H1 (cell line): Measurements from ENCODE around the gene CFAP58. TPM values are rescaled to one million over a fixed set of nuclear protein-coding genes. Genes with fewer than 3 reads are reported as not detected.

Experiments
- CTCF ChIA-PET: fragments of 300-600 bp; sonication (Branson Sonifier 250); formaldehyde crosslinking; loops from one replicate; lab custom pipeline; 2021; ENCODE audit not compliant: partially characterized antibody; lab: Charles Lee
- POLR2A ChIA-PET: fragments of 300-600 bp; sonication (Branson Sonifier 250); formaldehyde crosslinking; loops from one replicate; lab custom pipeline; 2021; ENCODE audit warnings: inconsistent platforms; ENCODE audit not compliant: partially characterized antibody; lab: Charles Lee
- DNase-seq, 2 experiments: peaks; one replicate each; pipeline versions ENCODE4 v3.0.0 to v3.0.0-alpha.2; 2010 to 2022; ENCODE audit warnings: low spot score in 2 of 2, low read depth in 1 of 2, mixed read lengths in 1 of 2
- FAIRE-seq: peaks from 2 replicates; lab custom pipeline; 2011; peaks lifted over from hg19 to GRCh38; lab: Jason Lieb, UNC
- H2AFZ ChIP-seq: 2 replicates; pipeline ENCODE4 v1.8.1; 2012; ENCODE audit warnings: low read length, inconsistent platforms
- H2AK5ac ChIP-seq: 2 replicates; pipeline ENCODE4 v1.6.1; 2013; ENCODE audit warnings: low read depth, low read length
- H2BK120ac ChIP-seq: replicated peaks from 2 replicates; pipeline ENCODE3; 2013; ENCODE audit warnings: low read depth, low read length, inconsistent platforms
- H2BK12ac ChIP-seq: 2 replicates; pipeline ENCODE4 v1.6.1; 2013; ENCODE audit warnings: low read depth, low read length
- H2BK15ac ChIP-seq: 2 replicates; pipeline ENCODE4 v1.6.1; 2013; ENCODE audit warnings: low read length
- H2BK20ac ChIP-seq: 2 replicates; pipeline ENCODE4 v1.6.1; 2013; ENCODE audit warnings: low read length
- H2BK5ac ChIP-seq: 2 replicates; pipeline ENCODE4 v1.6.1; 2013; ENCODE audit warnings: low read depth, low read length
- H3K14ac ChIP-seq: 2 replicates; pipeline ENCODE4 v1.6.1; 2013; ENCODE audit warnings: inconsistent platforms; ENCODE audit not compliant: insufficient read length
- H3K18ac ChIP-seq: 2 replicates; pipeline ENCODE4 v1.6.1; 2013; ENCODE audit warnings: low read length; ENCODE audit errors: extremely low read depth
- H3K23ac ChIP-seq: 2 replicates; pipeline ENCODE4 v1.6.1; 2013; ENCODE audit warnings: inconsistent platforms; ENCODE audit not compliant: insufficient read length
- H3K23me2 ChIP-seq: 2 replicates; pipeline ENCODE4 v1.6.1; 2013; ENCODE audit warnings: low read depth, low read length
- H3K27ac ChIP-seq: 2 replicates; pipeline ENCODE4 v1.6.1; 2011; ENCODE audit warnings: low read depth, low read length, inconsistent platforms
- H3K27me3 ChIP-seq, 4 experiments: replicated peaks in 1 of 4; 1 replicate in 1 of 4; 2 replicates in 3 of 4; pipeline versions ENCODE4 v1.6.1 to v1.8.1; 2011 to 2013; ENCODE audit warnings: low read length in 3 of 4, mild to moderate bottlenecking in 3 of 4, inconsistent platforms in 2 of 4, mixed read lengths in 2 of 4, moderate library complexity in 1 of 4; ENCODE audit not compliant: control insufficient read depth in 3 of 4, insufficient read depth in 3 of 4; ENCODE audit errors: extremely low read depth in 1 of 4
- H3K36me3 ChIP-seq, 4 experiments: 2 replicates each; pipeline versions ENCODE4 v1.6.1 to v1.8.1; 2011 to 2013; ENCODE audit warnings: mild to moderate bottlenecking in 4 of 4, low read length in 3 of 4, moderate library complexity in 2 of 4, control low read depth in 1 of 4, inconsistent platforms in 1 of 4; ENCODE audit not compliant: insufficient read depth in 4 of 4, control insufficient read depth in 2 of 4
- H3K4ac ChIP-seq: replicated peaks from 2 replicates; pipeline ENCODE3; 2013; ENCODE audit warnings: low read length, low read depth, mixed read lengths, inconsistent platforms; ENCODE audit not compliant: insufficient read length
- H3K4me1 ChIP-seq, 4 experiments: replicated peaks in 1 of 4; 1 replicate in 1 of 4; 2 replicates in 3 of 4; pipeline versions ENCODE4 v1.6.1 to v1.8.1; 2011 to 2013; ENCODE audit warnings: low read length in 3 of 4, inconsistent platforms in 2 of 4, mixed read lengths in 1 of 4; ENCODE audit not compliant: insufficient read depth in 4 of 4, control insufficient read depth in 3 of 4
- H3K4me2 ChIP-seq, 2 experiments: 2 replicates each; pipeline versions ENCODE4 v1.6.1 to v1.8.1; 2011 to 2013; ENCODE audit warnings: low read depth in 2 of 2, low read length in 2 of 2, control low read depth in 1 of 2, inconsistent platforms in 1 of 2, mild to moderate bottlenecking in 1 of 2; ENCODE audit not compliant: insufficient read depth in 1 of 2
- H3K4me3 ChIP-seq, 4 experiments: fragments of 200-600, 300-600 bp in 1 of 4; sonication (generic), shearing (Covaris generic), sonication (Bioruptor Twin) in 1 of 4; 2 replicates each; pipeline versions ENCODE4 v1.5.1 to v1.8.1; 2011 to 2016; ENCODE audit warnings: low read length in 4 of 4, low read depth in 3 of 4, control low read depth in 2 of 4, inconsistent platforms in 2 of 4, mild to moderate bottlenecking in 2 of 4, mixed read lengths in 1 of 4, moderate library complexity in 1 of 4; ENCODE audit not compliant: insufficient read depth in 2 of 4; ENCODE audit errors: extremely low read depth in 1 of 4
- H3K56ac ChIP-seq: replicated peaks from 2 replicates; pipeline ENCODE3; 2013; ENCODE audit warnings: low read depth, mild to moderate bottlenecking, mixed read lengths, low read length, inconsistent platforms; ENCODE audit not compliant: insufficient read length
- H3K79me1 ChIP-seq: 2 replicates; pipeline ENCODE4 v1.6.1; 2013; ENCODE audit warnings: low read depth, low read length, control low read depth
- H3K79me2 ChIP-seq, 2 experiments: 2 replicates each; pipeline versions ENCODE4 v1.6.1 to v1.8.1; 2012 to 2013; ENCODE audit warnings: low read length in 2 of 2, mild to moderate bottlenecking in 2 of 2, inconsistent platforms in 1 of 2; ENCODE audit not compliant: insufficient read depth in 2 of 2, control insufficient read depth in 1 of 2
- H3K9ac ChIP-seq, 4 experiments: replicated peaks in 1 of 4; 1 replicate in 1 of 4; 2 replicates in 3 of 4; pipeline versions ENCODE4 v1.6.1 to v1.8.1; 2011 to 2013; ENCODE audit warnings: low read depth in 3 of 4, low read length in 3 of 4, control low read depth in 2 of 4, mild to moderate bottlenecking in 2 of 4, moderate library complexity in 2 of 4, inconsistent platforms in 1 of 4; ENCODE audit errors: extremely low read depth in 1 of 4
- H3K9me3 ChIP-seq, 2 experiments: 2 replicates each; pipeline versions ENCODE4 v1.6.1 to v1.8.1; 2012 to 2013; ENCODE audit warnings: mild to moderate bottlenecking in 2 of 2, moderate library complexity in 2 of 2, control low read depth in 1 of 2, inconsistent platforms in 1 of 2, low read depth in 1 of 2, low read length in 1 of 2, mixed read lengths in 1 of 2; ENCODE audit not compliant: insufficient read depth in 2 of 2
- H4K20me1 ChIP-seq, 2 experiments: replicated peaks in 1 of 2; 2 replicates each; pipeline versions ENCODE3 to v1.8.1; 2011 to 2013; ENCODE audit warnings: inconsistent platforms in 2 of 2, low read length in 2 of 2, mild to moderate bottlenecking in 1 of 2; ENCODE audit not compliant: insufficient read depth in 2 of 2, control insufficient read depth in 1 of 2
- H4K5ac ChIP-seq: 2 replicates; pipeline ENCODE4 v1.6.1; 2013; ENCODE audit warnings: low read length, low read depth, mixed read lengths, inconsistent platforms; ENCODE audit not compliant: insufficient read length
- H4K8ac ChIP-seq: 2 replicates; pipeline ENCODE4 v1.8.0; 2013; ENCODE audit warnings: mild to moderate bottlenecking, moderate library complexity, low read length, inconsistent platforms; ENCODE audit not compliant: insufficient read depth; ENCODE audit errors: extremely low read depth
- H4K91ac ChIP-seq: replicated peaks from 2 replicates; pipeline ENCODE3; 2013; ENCODE audit warnings: low read length, mixed read lengths, inconsistent platforms; ENCODE audit not compliant: insufficient read length
- EGR1 ChIP-seq: IDR thresholded peaks from 2 replicates; pipeline ENCODE4 v1.6.1; 2011; ENCODE audit warnings: low read depth, low read length, borderline replicate concordance
- HDAC2 ChIP-seq, 2 experiments: fragments of 300-600 bp in 1 of 2; sonication (generic) in 1 of 2; IDR thresholded peaks; 2 replicates each; pipeline ENCODE4 v1.6.1; 2011 to 2012; ENCODE audit warnings: low read depth in 2 of 2, low read length in 2 of 2, mild to moderate bottlenecking in 2 of 2, moderate library complexity in 2 of 2, borderline replicate concordance in 1 of 2, inconsistent platforms in 1 of 2
- JUN ChIP-seq: IDR thresholded peaks from 2 replicates; pipeline ENCODE4 v1.6.1; 2011; ENCODE audit warnings: low read depth, mild to moderate bottlenecking, improper control_type of control experiment, low read length
- KDM1A ChIP-seq: fragments of 200-600, 300-600 bp; sonication (generic); IDR thresholded peaks from 2 replicates; pipeline ENCODE4 v1.7.1; 2016; ENCODE audit warnings: mild to moderate bottlenecking, low read length, borderline replicate concordance
- NANOG ChIP-seq: IDR thresholded peaks from 2 replicates; pipeline ENCODE4 v1.6.1; 2011; ENCODE audit warnings: low read length, low read depth, mild to moderate bottlenecking, inconsistent platforms; ENCODE audit not compliant: insufficient read depth, poor library complexity, severe bottlenecking
- POLR2A ChIP-seq, 2 experiments: IDR thresholded peaks; 1 replicate in 1 of 2; 2 replicates in 1 of 2; pipeline ENCODE4 v1.6.1; 2011; ENCODE audit warnings: low read depth in 2 of 2, low read length in 2 of 2, mild to moderate bottlenecking in 2 of 2; ENCODE audit errors: control extremely low read depth in 1 of 2
- RFX5 ChIP-seq: IDR thresholded peaks from 2 replicates; pipeline ENCODE4 v1.6.1; 2011; ENCODE audit warnings: low read depth, low read length, improper control_type of control experiment, borderline replicate concordance
- SIX5 ChIP-seq: IDR thresholded peaks from 2 replicates; pipeline ENCODE4 v1.6.1; 2011; ENCODE audit warnings: mild to moderate bottlenecking, low read depth, low read length
- SP1 ChIP-seq: IDR thresholded peaks from 2 replicates; pipeline ENCODE4 v1.6.1; 2011; ENCODE audit warnings: low read depth, low read length
- TAF1 ChIP-seq: IDR thresholded peaks from 2 replicates; pipeline ENCODE4 v1.6.1; 2011; ENCODE audit warnings: mild to moderate bottlenecking, low read depth, low read length
- WGBS, 2 experiments: shearing (Covaris generic) in 1 of 2; methylation state at CpG; one replicate each; pipeline versions ENCODE4 v1.1.6 to v1.1.7; 2013 to 2015; ENCODE audit warnings: low lambda C conversion rate in 2 of 2, mixed read lengths in 2 of 2, inconsistent platforms in 1 of 2, low coverage in 1 of 2, missing lambda C conversion rate in 1 of 2; ENCODE audit not compliant: insufficient replicate concordance in 2 of 2, insufficient coverage in 1 of 2, insufficient read length in 1 of 2; ENCODE audit errors: extremely low coverage in 1 of 2, missing lambda C conversion rate in 1 of 2; 5-methylcytosine and 5-hydroxymethylcytosine counted together
- polyA plus RNA-seq, 7 experiments: library from polyadenylated mRNA; depleted of rRNA in 3 of 7; stranded (reverse) in 5 of 7; unstranded in 2 of 7; fragments of >200 nt in 5 of 7; fragments of 200-250 nt in 2 of 7; gene quantifications; 1 replicate in 5 of 7; 2 replicates in 1 of 7; 4 replicates in 1 of 7; pipeline versions ENCODE4 v1.2.1 to v1.2.3, GENCODE V29; 2011 to 2013; ENCODE audit warnings: missing spikeins in 2 of 7, mixed read lengths in 2 of 7
- total RNA-seq: library from RNA; stranded (reverse); fragmentation: NEBNext Ultra II Directional; extraction: Animal tissue kit (Norgen Biotek cat#: 25700); gene quantifications from 2 replicates; pipeline ENCODE4 v1.2.1, GENCODE V29; 2021

The CFAP58 gene
- total and polyA plus RNA-seq, 2 of the 8 experiments (the other 6 are each of a cell fraction or from before 2014, with no cell fraction given): 0.32 to 0.71 TPM

DNA sequence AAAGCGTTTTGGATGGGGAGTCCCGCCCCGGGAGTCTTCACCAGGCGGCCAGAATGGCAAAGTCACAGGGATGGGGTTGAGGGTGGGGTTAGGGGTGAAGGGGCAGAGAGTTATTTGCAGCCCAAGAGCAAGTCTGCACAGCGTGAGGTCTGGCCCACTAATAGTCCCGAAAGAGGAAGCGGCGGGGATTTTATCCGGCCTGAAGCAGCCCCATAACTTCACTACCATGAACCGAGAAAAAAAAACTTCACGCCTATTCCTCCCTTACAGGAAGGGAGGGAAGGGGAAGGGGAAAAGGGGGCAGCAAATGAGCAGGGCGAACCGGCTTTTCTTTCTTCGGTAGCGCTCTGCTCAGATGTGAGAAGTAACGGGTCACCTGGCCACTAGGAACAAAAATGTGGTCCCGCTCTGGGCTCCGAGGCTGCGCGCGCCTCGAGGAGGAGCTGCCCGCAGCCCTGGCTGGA, 16.1 kb upstream of the CFAP58 start:
- Histone ChIP-seq H3K23me2 (peaks cover 18% of the 10 kb centered on the region), H2BK15ac (no peak overlapping the region), H2BK120ac (no peak overlapping the region), H3K4me3 (peak overlapping the region; percentile 73 to 90 (median 80)), H2BK5ac (peak overlapping the region; percentile 89; the same call in 1 of the 2 replicates), H3K4ac (no peak overlapping the region), H3K27ac (peak overlapping the region; percentile 87; the same call in 1 of the 2 replicates), H3K23ac (no peak overlapping the region), H4K20me1 (peaks cover 4 to 9% of the 10 kb centered on the region in 2 experiments), H4K5ac (no peak overlapping the region), H4K8ac (peak overlapping the region; percentile 54; the same call in 1 of the 2 replicates), H3K56ac (peak overlapping the region; percentile 71), H3K4me1 (peaks cover 24 to 38% (median 27%) of the 10 kb centered on the region in 4 experiments), H3K27me3 (peaks cover 0 to 2% (median 0%) of the 10 kb centered on the region in 4 experiments; a peak in 1 of 7 replicates), H3K79me2 (peaks cover 19 to 52% of the 10 kb centered on the region in 2 experiments), H2BK12ac (0 out of 2 replicates have a peak overlapping the region, but pooled peaks have one; percentile 27), H3K9me3 (no peaks in the 10 kb centered on the region), H3K79me1 (peaks cover 20% of the 10 kb centered on the region), H3K4me2 (peak overlapping the region; percentile 86 to 93), H2AK5ac (0 out of 2 replicates have a peak overlapping the region, but pooled peaks have one; percentile 53), H4K91ac (no peak overlapping the region), H3K14ac (no peak overlapping the region), H3K18ac (peak overlapping the region; percentile 67), H2BK20ac (no peak overlapping the region), H2AFZ (0 out of 2 replicates have a peak overlapping the region, but pooled peaks have one; percentile 45), H3K36me3 (no peaks in the 10 kb centered on the region), H3K9ac (peak overlapping the region; percentile 67 to 98 (median 84))
- 0% methylated on average over 14 of the region's 23 CpGs; no CpG with 5 or more reads in 1 of the 2 experiments for WGBS, 2 experiments
- no peak for TF ChIP-seq EGR1
- TF ChIP-seq POLR2A (IDR thresholded peaks at IDR 0.05; ENCODE audit: control extremely low read depth in 1 of 2, low read depth in 2 of 2, low read length in 2 of 2): peak in 1 of 2 experiments; percentile 18; a peak in 1 of 3 replicates
- TF ChIP-seq NANOG: no peak
- TF ChIP-seq JUN: no peak
- TF ChIP-seq SIX5: no peak
- TF ChIP-seq HDAC2 (IDR thresholded peaks at IDR 0.05; ENCODE audit: borderline replicate concordance in 1 of 2, low read depth in 2 of 2, low read length in 2 of 2): 0 out of 4 replicates have a peak, but pooled peaks of 1 of the 2 experiments have one; percentile 66
- no peak for TF ChIP-seq RFX5
- TF ChIP-seq TAF1: peak; percentile 9; the same call in 1 of the 2 replicates
- peak; percentile 90 for TF ChIP-seq KDM1A
- TF ChIP-seq SP1: no peak
- ChIA-PET POLR2A (interaction anchor here (0.7 to 4.2 kb wide), 17 partner anchors 8 to 354 kb away, joined by 3 to 37 read pairs (median 4); partner anchors contain the start of gene GSTO1), CTCF (interaction anchor here (0.7 to 7.3 kb wide), 12 partner anchors 8 to 277 kb away, joined by 3 to 86 read pairs (median 6); partner anchors contain the start of gene CFAP58)
- DNase-seq (no peak), FAIRE-seq (no peak)
